Stimulated activated CD4-positive, alpha-beta T cell treated with anti-CD3 and anti-CD28 coated beads, Interleukin-4, amount 100 ng/mL, for 48 hours (primary cell): ENCODE data around the gene DUSP7.

Source experiments
- DNase-seq, 2 donors: peaks; one replicate each; pipeline ENCODE4 v3.0.0-alpha.2; 2020; ENCODE audit warnings: low read depth in 2 of 2

Gene DUSP7

GRCh38 chr3:52068055-52068571, 11.7 kb upstream of the DUSP7 start:
- no peak for DNase-seq

DNA sequence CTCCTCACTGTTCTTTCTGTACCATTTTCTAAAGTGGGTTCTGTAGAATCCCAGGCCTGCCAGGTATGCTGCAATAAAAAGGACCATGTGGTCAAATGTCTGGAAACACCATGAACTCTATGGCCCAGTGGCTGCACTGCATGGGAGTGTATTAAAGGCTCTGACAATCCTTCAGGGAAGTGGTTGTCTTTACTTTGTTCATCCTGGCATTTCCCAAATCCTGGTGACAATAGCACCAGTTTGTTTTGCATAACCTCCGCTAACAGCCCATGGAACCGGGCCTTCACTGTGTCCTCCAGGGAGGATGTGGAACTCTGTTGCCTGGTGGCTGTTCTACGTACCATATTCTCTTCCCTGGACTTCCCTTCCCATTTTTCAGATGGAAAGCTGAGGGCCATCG, 11.2 kb upstream of the DUSP7 start:
- no peak for DNase-seq

DNA sequence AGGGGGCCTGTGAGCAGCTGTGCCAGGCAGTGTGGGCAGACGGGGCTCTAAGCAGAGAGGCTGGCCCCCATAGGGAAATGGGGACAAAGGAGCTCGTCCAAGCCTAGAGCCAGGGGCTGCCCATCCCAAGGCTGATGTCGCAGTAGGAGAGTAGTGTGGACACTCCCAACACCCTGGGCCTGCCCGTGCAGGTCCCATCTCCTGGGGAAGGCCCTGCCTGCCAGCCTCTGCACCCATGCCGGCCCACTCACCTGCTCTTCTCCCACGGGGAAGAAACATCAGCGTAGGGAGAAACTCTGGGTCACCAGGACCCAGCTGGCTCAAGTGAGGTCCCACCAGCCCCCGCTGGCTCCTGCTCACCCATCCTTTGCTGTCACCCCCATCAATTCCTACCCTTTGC, 10.7 kb upstream of the DUSP7 start:
- no peak for DNase-seq

GRCh38 chr3:52065264-52065756, 8.9 kb upstream of the DUSP7 start:
- no peak for DNase-seq

- no peak for DNase-seq
These were observed 8.2 kb upstream of the DUSP7 start for GRCh38 chr3:52064561-52064960.

- no peak for DNase-seq
These were observed 6.8 kb upstream of the DUSP7 start for GRCh38 chr3:52063026-52063723.

- DNase-seq = no peak
These were observed 6.1 kb upstream of the DUSP7 start for GRCh38 chr3:52062505-52062904.

DNA sequence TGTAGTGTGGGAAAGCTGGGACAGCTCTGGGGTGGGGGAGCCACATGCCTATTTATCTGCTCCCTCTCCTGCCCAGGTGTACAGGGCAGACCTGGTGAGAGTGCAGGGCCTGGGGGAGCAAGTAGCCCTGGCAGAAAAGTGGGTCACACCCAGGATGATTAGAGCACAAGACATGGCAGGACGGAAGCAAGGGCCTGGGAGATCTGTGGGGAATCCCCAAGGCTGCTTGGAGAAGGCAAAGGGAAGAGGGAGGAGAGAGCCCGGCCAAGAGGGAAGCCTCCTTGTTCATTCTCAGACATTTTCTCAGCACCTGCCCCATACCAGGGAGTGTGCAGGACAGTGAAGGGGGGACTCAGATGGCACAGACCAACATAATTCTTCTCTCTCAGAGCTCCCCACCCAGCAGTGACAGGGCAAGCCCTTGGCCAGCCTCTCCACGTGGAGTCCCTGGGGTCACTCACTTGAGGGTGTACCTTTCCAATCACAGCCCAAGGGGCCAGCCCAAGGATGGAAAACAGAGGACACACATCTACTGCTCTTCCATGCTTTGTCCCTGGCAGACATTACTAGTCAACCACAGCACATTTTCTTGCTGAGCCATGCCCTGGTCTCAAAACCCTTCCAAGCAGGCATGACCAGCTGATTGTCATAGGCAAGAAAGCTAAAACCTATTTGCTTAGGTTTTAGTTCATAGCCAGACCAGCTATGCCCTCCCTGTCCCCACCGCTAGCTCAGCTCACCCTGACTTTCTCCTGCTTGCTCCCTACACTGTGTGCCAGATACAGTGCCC, 4.9 kb upstream of the DUSP7 start:
- DNase-seq = no peak

GRCh38 chr3:52059781-52060180, 3.4 kb upstream of the DUSP7 start:
- DNase-seq = no peak

- no peak for DNase-seq
These were observed 1.6 kb upstream of the DUSP7 start for GRCh38 chr3:52057812-52058495.

GRCh38 chr3:52056968-52057811, 819 bp upstream of the DUSP7 start:
- peak; percentile 97 to 99 for DNase-seq

DNA sequence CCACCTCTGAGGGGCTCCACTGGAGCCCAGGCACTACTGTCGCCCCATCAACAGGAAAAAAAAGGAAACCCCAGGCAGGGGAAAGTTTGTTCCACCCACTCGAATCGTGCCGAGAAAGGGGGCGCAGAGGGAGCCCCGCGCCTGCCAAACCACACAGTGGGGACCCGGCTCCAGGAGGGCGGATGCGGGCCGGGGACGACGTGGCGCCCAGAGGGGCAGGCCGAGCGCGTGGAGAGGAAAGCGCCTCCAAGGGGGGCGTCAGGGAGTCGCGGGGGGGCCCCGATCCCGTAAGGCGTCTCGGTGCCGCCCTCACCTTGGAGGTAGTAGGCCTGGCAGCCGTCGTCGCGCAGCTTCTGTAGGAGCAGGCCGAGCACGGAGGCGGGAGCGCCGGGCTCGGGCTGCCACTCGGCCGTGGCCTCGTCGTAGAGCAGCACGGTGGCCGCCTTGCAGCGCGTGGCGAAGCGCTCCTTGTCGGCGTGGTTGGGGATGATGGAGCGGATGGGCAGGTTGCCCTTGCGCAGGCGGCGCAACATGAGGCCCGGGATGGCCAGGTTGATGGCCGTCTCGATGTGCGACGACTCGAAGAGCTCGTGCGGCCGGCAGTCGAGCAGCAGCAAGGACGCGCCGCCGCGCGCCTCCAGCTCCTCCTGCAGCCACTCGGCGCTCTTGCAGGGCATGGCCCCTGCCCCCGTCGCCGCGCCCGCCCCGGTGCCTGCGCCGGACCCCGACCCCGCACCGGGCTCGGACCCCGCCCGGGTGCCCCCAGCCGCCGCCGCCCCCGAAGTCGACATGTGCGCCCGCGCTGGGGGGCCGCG, 627 bp downstream of the DUSP7 start:
- DNase-seq = peak; percentile 27 to 34

DNA sequence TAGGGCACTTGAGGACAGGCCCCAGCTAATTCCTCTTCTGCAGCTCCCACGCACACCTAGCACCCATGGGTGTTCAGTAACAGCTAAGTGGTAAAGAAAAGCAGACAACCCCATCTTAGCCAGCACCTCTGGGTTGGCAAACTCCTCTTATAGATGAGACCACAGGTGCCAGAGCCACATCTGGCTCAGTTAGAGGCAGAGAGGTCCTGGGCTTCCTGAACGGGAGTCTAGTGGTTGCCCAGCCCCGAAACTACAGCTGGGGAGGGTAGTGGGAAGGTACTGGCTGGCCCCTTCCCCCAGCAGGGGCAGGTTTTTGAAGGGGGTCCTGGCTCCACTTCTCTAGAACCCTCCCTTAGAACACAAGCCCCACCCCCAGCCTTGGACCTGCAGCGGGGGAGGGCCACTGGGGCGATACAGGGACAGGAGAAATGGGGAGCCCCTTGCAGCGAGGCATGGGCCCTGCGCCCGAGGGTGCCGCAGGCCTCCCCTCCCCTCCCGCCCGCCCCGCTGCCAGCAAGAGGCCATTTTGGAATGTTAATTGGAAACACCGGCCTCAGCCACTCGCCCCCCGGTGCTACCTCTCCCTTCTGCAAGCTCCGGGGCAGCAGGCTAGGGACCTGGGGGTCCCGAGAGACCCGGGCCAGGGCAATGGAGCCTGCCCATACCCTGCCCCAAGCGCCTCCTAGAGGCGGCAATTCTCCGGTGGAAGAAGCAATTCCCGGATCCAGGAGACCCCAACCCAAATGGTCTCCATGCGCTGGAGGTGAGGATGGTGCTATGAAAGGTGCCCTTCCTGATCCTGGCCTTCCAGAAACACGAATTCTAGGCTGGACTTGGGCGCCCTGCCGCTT, 1.5 kb downstream of the DUSP7 start:
- DNase-seq = no peak

DNA sequence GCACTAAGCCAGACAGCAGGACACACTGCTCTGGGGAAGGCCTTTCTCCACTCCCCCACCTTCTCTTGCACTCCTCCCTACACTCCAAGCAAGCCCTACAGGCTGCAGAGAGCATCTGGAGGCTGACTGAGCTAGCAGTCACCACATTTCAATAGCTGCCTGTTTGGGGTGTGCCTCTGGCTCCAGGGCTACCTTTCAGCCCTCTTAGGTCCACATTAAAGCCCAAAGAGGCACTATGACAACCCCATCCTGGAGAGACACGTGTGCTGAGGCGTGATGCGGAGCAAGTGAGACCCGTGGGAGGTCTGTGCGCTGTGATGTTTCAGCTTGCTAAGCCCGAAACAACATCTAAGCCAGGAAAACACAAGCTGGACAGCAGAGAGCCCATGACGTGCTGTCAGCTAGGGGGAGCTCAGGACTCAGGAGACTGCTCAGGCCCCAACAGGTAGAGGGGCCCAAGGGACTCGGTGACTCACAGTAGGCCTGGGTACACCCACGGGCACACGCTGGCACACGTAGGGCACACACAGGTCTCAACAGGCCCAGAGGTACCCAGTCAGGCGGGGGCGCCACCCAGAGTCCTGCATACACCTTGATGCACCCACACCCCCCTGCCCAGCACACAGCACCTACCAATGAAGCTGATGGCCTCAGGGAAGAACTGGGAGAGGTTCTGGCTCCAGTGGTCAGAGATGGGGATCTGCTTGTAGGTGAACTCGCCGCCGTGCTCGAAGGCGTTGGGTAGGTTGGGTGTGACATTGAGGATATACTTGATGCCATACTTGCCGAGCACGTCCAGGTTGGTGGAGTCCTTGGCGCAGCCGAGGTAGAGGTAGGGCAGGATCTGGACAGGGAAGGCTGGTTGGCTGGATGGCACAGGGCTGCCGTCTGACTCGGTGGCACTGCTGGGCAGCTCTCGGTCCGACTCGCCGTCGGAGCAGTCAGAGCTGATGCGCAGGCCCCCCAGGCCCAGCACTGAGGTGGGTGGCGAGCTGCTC, 2.8 kb downstream of the DUSP7 start:
- peak; percentile 15 to 19 for DNase-seq

- peak; percentile 12 to 46 for DNase-seq
These were observed 3.5 kb downstream of the DUSP7 start for GRCh38 chr3:52052831-52053306.

DNA sequence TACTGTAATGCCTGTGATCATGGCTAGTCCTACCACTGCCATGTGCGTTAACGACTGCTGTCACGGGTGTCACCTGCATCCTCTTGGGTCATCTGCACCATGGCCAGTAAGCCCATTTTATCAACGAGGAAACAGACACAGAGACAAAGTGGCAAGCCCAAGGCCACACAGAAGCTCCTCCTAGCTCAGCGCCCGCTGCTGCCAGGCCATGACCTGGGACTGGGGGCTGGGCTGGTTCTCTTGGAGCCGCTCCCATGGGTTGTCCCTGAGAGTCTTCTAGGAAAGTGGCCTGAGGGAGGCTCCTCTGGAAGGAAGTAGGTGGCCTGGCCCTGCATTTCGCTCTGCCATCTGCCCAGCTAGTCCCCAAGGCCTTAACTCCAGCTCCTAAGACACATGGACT, 4.9 kb downstream of the DUSP7 start:
- no peak for DNase-seq

DNA sequence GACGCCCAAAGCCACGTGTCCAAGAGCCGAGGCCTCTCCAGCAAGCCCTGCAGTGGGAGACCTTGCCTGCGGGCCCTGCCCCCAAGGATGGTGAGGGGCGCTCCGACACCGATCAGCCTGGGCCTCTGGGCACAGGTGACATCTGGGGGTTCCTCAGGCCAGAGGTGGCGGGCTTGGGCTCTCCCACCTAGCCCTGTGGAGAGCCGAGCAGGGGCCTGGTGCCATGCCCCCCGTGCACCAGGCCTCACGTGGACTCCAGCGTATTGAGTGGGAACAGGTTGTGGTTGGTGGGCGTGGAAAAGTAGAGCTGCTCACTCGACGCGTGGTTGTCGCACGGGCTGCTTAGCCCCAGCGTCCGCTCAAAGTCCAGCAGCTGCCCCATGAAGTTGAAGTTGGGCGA, 5.8 kb downstream of the DUSP7 start:
- DNase-seq = no peak

DNA sequence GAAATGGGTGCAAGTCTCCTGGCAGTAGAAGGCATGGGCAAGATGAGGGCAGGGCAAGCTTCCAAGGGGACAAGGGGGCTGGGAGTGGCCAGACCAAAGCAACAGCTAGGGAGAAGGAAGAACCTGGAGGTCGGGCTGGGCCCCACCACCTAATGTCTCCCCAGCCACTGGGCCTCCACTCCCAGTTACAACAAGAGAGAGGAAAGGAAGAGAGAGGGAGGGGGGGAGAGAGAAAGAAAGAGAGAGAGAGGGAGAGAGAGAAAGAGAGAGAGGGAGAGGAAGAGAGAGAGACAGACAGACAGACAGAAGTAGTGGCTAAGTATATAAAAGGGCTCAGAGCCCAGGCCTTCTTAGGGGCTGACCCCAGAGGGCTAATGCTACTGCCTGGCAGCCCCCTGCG, 6.9 kb downstream of the DUSP7 start:
- no peak for DNase-seq
